Left ventricle myocardium inferior (tissue), 1 donor: Measurements from ENCODE around the gene CDK6. TPM values are rescaled to one million over a fixed set of nuclear protein-coding genes. Genes with fewer than 3 reads are reported as not detected.
A peak's percentile ranks its signal among the peaks of the same experiment; 100 is the strongest.

Experiments used
- DNase-seq: peaks from one replicate; pipeline ENCODE4 v3.0.0-alpha.2; 2020
- H3K27ac ChIP-seq: fragments of 200-600 bp; replicated peaks from 2 replicates; pipeline ENCODE4 v1.8.0; 2021
- H3K27me3 ChIP-seq: fragments of 200-600 bp; 2 replicates; pipeline ENCODE4 v1.8.0; 2021; ENCODE audit warnings: low read depth
- H3K36me3 ChIP-seq: fragments of 200-600 bp; 2 replicates; pipeline ENCODE4 v1.8.0; 2021
- H3K4me1 ChIP-seq: fragments of 200-600 bp; 2 replicates; pipeline ENCODE4 v1.8.0; 2021
- H3K4me3 ChIP-seq: fragments of 200-600 bp; 2 replicates; pipeline ENCODE4 v1.8.0; 2021; ENCODE audit warnings: mild to moderate bottlenecking, moderate library complexity
- H3K9me3 ChIP-seq: fragments of 200-600 bp; replicated peaks from 2 replicates; pipeline ENCODE4 v1.8.0; 2021
- intact Hi-C: fragments of 100-400 bp; cut with micrococcal nuclease; formaldehyde crosslinking; loops from one replicate; pipeline ENCODE4 v1.11.0; 2022
- total RNA-seq: library from RNA; stranded (reverse); fragmentation: NEBNext Ultra II Directional; extraction: Animal tissue kit (Norgen Biotek cat#: 25700); gene quantifications from one replicate; pipeline ENCODE4 v1.2.1, GENCODE V29; 2021
- TF ChIP-seq, protein P1 (sequence below): fragments of 200-600 bp; IDR thresholded peaks from 2 replicates; pipeline ENCODE4 v1.8.0; 2021; ENCODE audit warnings: antibody characterized with exemption, mild to moderate bottlenecking, borderline replicate concordance
- donor health status: DM: no; HTN: yes; CAD: no; lungs with severe emphysema.

CDK6 gene
- total RNA-seq, 1 donor from 2014 or later, result 16.5 TPM

- DNase-seq, result peak; percentile 28
- Histone ChIP-seq H3K4me3 (no peak overlapping the region), H3K27me3 (no peaks in the 10 kb centered on the region), H3K36me3 (peaks cover 22% of the 10 kb centered on the region), H3K27ac (peak overlapping the region; percentile 51), H3K9me3 (peaks cover 5% of the 10 kb centered on the region), H3K4me1 (peaks cover 44% of the 10 kb centered on the region)
- TF ChIP-seq, protein P1, sequence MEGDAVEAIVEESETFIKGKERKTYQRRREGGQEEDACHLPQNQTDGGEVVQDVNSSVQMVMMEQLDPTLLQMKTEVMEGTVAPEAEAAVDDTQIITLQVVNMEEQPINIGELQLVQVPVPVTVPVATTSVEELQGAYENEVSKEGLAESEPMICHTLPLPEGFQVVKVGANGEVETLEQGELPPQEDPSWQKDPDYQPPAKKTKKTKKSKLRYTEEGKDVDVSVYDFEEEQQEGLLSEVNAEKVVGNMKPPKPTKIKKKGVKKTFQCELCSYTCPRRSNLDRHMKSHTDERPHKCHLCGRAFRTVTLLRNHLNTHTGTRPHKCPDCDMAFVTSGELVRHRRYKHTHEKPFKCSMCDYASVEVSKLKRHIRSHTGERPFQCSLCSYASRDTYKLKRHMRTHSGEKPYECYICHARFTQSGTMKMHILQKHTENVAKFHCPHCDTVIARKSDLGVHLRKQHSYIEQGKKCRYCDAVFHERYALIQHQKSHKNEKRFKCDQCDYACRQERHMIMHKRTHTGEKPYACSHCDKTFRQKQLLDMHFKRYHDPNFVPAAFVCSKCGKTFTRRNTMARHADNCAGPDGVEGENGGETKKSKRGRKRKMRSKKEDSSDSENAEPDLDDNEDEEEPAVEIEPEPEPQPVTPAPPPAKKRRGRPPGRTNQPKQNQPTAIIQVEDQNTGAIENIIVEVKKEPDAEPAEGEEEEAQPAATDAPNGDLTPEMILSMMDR, result peak; percentile 84
- intact Hi-C loops, result loop anchor here (5.0 to 10.0 kb wide), 3 partner anchors 74 to 436 kb away; partner anchors contain the start of gene CDK6
Measured at GRCh38 chr7:92621026-92621540, 215.3 kb downstream of the CDK6 start.

GRCh38 chr7:92615861-92616260 is 220.5 kb downstream of the CDK6 start:
- no peak for DNase-seq
- Histone ChIP-seq H3K27ac (no peak overlapping the region), H3K4me1 (peaks cover 48% of the 10 kb centered on the region), H3K9me3 (no peaks in the 10 kb centered on the region), H3K36me3 (peaks cover 46% of the 10 kb centered on the region), H3K4me3 (no peak overlapping the region), H3K27me3 (no peaks in the 10 kb centered on the region)
- intact Hi-C loops, result no loop called here
- TF ChIP-seq, protein P1, result no peak

- Histone ChIP-seq H3K4me3 (no peak overlapping the region), H3K27me3 (no peaks in the 10 kb centered on the region), H3K9me3 (no peaks in the 10 kb centered on the region), H3K36me3 (peaks cover 46% of the 10 kb centered on the region), H3K27ac (peak overlapping the region; percentile 18), H3K4me1 (peaks cover 45% of the 10 kb centered on the region)
- DNase-seq, result peak; percentile 18
- intact Hi-C loops, result no loop called here
- TF ChIP-seq, protein P1, result no peak
Measured at GRCh38 chr7:92614660-92615174, 221.7 kb downstream of the CDK6 start.

DNA sequence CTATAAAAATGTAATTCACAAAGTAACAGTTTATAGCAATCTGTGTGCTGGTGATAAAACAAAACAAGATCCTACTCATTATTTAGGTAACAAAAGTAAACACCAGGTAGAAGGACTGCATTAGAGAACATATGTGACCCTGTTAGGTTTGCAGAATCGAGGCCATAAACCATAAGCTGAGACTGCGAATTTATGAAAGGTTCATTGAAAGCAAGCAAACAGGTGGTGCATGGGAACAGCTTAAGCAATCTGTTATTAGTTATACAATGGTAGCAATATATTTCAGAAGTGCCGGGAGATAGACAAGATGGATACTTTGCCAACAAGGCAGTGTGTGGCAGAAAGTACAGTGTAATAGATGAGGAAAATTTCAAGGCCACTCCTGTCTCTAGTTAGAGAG is 222.7 kb downstream of the CDK6 start:
- Histone ChIP-seq H3K4me1 (peaks cover 45% of the 10 kb centered on the region), H3K4me3 (no peak overlapping the region), H3K36me3 (peaks cover 46% of the 10 kb centered on the region), H3K27ac (peak overlapping the region; percentile 18), H3K27me3 (no peaks in the 10 kb centered on the region), H3K9me3 (no peaks in the 10 kb centered on the region)
- DNase-seq, result no peak
- intact Hi-C loops, result no loop called here
- TF ChIP-seq, protein P1, result no peak

DNA sequence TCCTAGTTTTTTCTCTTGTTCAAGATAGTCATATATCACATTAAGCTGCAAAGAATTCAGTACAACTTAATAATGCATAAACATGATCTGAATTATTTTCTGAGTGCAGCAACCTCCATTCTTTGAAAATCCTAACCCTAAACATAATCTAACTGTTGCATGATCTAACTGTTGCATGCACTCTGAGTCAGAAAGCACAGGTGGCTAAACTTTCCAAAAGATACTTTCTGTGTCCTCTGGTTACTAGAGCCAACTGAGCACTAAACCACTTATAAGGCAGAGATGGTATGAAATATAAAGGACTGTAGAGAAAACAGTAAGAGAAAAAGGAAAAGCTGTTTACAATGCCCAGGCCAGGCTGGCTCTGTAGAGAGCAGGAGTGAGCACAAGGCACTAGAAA is 223.2 kb downstream of the CDK6 start:
- peaks cover 45% of the 10 kb centered on the region for H3K4me1 ChIP-seq
- H3K36me3 ChIP-seq, result peaks cover 45% of the 10 kb centered on the region
- no peak overlapping the region for H3K4me3 ChIP-seq
- H3K27ac ChIP-seq, result peak overlapping the region; percentile 18
- H3K9me3 ChIP-seq, result no peaks in the 10 kb centered on the region
- no peaks in the 10 kb centered on the region for H3K27me3 ChIP-seq
- no peak for DNase-seq
- TF ChIP-seq, protein P1, result no peak
- intact Hi-C loops, result no loop called here
